NOMO-1 treated with DMSO at 0.1 percent for 48 hours (cell line): ENCODE results near the gene ZDHHC23.
A peak's percentile ranks its signal among the peaks of the same experiment; 100 is the strongest.

Experiments used
- DNase-seq: peaks from one replicate; lab custom pipeline; 2025; ENCODE audit not compliant: unreplicated experiment; lab: John Stamatoyannopoulos, UW

ZDHHC23 gene, protein sequence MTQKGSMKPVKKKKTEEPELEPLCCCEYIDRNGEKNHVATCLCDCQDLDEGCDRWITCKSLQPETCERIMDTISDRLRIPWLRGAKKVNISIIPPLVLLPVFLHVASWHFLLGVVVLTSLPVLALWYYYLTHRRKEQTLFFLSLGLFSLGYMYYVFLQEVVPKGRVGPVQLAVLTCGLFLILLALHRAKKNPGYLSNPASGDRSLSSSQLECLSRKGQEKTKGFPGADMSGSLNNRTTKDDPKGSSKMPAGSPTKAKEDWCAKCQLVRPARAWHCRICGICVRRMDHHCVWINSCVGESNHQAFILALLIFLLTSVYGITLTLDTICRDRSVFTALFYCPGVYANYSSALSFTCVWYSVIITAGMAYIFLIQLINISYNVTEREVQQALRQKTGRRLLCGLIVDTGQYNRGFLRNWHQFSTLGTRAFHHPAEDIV

DNA sequence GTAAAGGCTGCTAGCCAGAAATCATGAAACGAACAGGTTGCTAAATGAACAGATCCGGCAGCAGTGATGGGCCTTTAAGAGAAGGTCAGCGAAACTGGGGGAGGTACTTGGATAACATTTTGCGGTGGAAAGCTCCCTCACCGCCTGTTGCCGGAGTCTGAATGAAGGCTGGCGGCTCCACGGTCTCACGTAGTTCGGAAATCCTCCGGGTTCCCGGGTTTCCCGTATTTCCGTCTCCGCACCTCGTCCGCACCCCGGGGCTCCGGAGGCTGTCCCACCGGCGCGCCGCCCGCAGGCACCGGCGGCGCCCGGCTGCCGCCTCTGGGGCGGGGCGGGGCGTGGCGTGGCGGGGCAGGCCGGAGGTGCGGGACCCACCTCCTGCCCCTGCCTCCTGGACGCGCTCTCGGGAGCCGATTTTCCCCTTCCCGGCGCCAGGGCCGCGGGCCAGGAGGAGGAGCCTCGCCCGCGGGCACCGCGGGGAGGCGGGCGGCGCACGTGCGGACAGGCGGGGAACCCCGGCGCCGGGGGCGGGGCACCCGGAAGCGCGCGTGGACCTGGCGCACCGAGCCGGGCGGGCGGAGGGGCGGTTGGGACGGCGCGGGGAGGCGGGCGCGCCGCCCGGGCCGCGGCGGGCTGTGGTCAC is at the start of gene ZDHHC23:
Gene ZDHHC23 (plus strand): TSS at position 642 of the 643 bp plus-strand sequence. CDS start 790 bp downstream, outside the sequence.
- DNase-seq: peak; percentile 49

- DNase-seq: peak; percentile 76
Measured at GRCh38 chr3:113898892-113899291, 48.9 kb upstream of the ZDHHC23 start.

GRCh38 chr3:113906568-113907140 is 41.2 kb upstream of the ZDHHC23 start:
- DNase-seq: no peak

- no peak for DNase-seq
Measured at GRCh38 chr3:113908133-113908532, 39.7 kb upstream of the ZDHHC23 start.

- no peak for DNase-seq
Measured at GRCh38 chr3:113910966-113911365, 36.8 kb upstream of the ZDHHC23 start.

- peak; percentile 63 for DNase-seq
Measured at GRCh38 chr3:113912552-113913236, 35.1 kb upstream of the ZDHHC23 start.

GRCh38 chr3:113914646-113915045 is 33.2 kb upstream of the ZDHHC23 start:
- DNase-seq: no peak

GRCh38 chr3:113927556-113927955 is 20.3 kb upstream of the ZDHHC23 start:
- no peak for DNase-seq

DNA sequence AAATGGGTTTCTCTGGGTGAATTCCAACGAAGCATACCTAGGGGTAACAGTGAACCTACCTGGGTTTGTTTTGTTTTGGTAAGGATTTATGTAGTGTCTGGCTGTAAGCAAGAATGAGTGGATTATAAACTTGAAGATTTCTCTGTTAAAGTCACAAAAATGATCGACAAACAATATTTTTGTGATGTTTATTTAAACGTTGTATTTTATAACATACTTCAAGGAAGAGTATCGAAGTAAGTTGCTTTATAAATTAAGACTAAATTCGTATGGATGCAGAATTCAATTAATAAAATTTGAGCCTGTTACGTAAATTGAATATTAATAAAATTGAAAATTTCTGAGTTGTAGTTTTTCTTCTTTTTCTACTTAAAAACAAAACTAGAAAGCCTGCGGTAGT is 982 bp upstream of the ZDHHC23 start:
- no peak for DNase-seq

GRCh38 chr3:113948015-113948917 is 453 bp downstream of the ZDHHC23 start:
- no peak for DNase-seq

GRCh38 chr3:113952921-113953320 is 5.1 kb downstream of the ZDHHC23 start:
- DNase-seq: no peak

GRCh38 chr3:113953677-113954076 is 5.9 kb downstream of the ZDHHC23 start:
- no peak for DNase-seq

DNA sequence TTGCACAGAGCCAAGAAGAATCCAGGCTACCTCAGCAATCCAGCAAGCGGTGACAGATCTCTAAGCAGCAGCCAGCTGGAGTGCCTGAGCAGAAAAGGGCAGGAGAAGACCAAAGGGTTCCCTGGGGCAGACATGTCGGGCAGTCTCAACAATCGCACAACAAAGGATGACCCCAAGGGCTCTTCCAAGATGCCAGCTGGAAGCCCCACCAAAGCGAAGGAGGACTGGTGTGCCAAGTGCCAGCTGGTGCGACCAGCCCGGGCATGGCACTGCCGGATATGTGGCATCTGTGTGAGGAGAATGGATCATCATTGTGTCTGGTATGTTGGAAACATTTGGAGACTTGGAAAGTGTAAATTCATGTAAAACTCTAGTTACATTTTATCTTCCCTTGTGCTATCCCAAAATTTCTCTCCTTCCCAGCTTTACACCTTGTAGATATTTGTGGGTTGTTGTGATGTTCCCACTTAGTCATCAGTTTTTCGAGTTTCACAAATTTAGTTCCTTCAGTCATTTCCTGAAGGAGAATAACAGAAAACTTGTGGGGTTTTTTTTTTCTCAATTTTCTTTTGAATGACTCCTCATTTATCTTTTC is 6.4 kb downstream of the ZDHHC23 start:
- no peak for DNase-seq

DNA sequence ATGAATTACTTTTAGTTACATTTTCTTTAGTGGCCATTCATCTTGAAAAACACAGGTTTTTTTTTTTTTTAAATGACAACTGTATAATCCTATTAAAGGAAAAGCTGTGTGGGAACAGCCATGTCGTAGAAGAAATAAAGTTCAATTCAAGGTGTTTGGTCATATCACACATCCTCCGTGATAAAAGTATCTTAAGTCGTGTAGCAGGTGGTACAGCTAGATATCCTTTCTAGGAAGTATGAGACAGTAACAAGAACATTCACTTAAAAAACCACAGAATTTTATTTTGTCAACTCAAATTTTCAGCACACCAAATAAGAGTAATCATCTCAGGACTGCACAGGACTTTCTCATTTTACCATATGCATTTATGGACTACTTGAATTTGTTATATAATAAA is 16.1 kb downstream of the ZDHHC23 start:
- DNase-seq: no peak

GRCh38 chr3:113966172-113966571 is 18.4 kb downstream of the ZDHHC23 start:
- no peak for DNase-seq

GRCh38 chr3:113968986-113969385 is 21.2 kb downstream of the ZDHHC23 start:
- DNase-seq: no peak

GRCh38 chr3:113977822-113978221 is 30.0 kb downstream of the ZDHHC23 start:
- DNase-seq: no peak

DNA sequence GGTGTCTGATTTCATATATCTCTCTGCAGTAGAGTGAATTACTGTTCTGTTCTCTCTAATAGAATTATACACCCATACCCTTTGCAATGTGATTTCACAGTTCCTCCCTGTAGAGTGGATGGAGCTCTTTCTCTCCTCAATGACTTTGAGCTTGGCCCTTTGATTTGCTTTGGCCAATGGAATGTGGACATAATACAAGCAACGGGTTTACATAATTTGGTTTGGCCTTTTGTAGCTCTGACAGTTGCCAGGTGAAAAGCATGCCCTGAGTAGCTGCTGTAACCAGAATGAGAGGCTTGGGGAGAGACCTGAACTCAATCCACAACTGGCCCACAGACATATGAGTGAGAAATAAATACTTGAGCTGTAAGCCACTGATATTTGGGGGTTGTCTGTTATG is 32.1 kb downstream of the ZDHHC23 start:
- no peak for DNase-seq

- peak; percentile 12 for DNase-seq
Measured at GRCh38 chr3:113981803-113982202, 34.0 kb downstream of the ZDHHC23 start.

DNA sequence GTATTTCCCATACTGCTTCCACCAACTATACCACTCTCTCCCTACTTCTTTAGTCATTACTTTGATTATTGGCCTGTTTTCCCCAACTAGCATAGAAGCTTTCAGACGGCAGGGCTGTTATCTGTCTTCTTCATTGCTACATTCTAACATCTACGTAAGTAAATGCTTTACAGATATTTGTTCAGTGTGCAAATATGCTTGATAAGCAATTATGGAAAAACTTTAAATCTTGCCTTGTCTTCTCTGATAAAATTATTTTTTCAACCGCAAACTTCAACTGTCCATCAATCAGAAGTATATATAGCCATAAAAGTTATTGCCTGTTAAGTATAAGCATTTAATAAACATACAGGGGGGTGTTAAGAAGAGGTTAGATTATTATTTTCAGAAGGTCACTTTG is 35.7 kb downstream of the ZDHHC23 start:
- no peak for DNase-seq
